T-helper 1 cell (primary cell): ENCODE measurements around the gene OPA3.
A peak's percentile ranks its signal among the peaks of the same experiment; 100 is the strongest.

Experiments used
- DNase-seq, 5 donors: peaks; one replicate each; pipeline ENCODE4 v3.0.0-alpha.2; 2012 to 2020

Gene OPA3

DNA sequence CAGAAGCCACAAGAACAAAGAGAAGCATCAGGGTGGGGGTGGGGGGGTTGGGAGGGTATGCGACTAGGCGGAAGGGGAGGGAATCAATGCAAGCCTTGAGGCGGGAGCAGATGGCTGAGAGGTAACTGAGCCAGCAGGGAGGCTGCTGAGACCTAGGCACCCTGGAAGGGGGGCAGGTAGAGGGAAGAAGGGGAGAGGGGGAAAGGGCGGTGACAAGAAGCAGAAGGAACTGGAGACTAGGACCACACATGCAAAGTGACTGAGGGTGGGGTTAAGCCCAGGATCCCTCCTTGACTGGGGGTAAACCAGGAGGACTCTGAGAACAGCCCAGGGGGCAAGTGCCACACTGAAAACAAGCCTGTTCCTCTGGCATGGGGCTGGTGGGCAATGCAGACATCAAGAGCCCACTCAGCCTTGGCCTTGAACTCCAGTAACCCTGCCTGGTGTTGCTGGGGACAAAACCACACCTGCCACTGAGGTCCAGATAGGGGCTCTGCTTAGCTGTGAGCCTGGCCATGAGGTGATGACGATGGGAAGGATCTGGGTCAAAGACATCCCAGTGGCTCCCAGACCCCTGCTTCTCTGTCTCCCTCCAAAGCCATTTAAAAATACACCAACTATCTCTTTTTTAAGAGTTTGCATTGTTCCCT is 20.3 kb downstream of the OPA3 start:
- DNase-seq: no peak

DNA sequence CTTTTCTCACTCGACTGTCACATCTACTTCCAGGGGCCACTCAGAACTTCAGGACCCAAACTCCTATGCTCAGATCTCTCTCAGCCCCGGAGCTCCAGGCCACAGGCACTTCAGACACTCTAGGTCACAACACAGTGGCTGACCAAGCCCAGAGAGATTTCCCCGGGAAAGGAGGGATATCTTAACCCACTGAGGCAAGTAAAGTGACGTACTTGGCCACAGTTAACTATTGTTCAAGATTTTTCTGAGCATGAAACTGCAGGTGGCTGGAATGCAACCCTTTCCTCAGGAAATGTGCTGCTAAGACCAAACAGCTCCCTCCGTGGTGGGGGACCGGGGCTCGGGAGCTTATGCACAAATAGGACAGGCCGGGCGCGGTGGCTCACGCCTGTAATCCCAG is 23.9 kb downstream of the OPA3 start:
- no peak for DNase-seq

DNA sequence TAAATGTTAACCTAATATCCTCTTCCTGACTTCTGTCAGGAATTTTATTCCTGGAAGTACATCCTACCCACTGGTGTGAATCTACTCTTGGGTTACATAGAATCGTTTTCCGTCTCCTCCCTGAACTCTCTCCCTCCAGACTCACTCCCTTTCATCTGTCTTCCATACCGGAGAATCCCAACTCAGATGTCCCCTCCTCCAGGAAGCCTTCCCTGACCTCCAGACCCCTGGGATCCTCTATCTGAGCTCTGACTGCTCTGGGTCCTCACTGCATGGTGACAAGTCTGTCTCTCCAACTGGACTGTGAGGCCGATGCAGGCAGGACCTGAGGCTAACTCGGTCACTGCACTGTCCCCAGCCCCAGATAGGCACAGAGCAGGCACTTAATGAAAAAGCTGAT is 24.6 kb downstream of the OPA3 start:
- DNase-seq: no peak

GRCh38 chr19:45558399-45558878 is 26.2 kb downstream of the OPA3 start:
- peak; percentile 28 to 75 (median 57) for DNase-seq

DNA sequence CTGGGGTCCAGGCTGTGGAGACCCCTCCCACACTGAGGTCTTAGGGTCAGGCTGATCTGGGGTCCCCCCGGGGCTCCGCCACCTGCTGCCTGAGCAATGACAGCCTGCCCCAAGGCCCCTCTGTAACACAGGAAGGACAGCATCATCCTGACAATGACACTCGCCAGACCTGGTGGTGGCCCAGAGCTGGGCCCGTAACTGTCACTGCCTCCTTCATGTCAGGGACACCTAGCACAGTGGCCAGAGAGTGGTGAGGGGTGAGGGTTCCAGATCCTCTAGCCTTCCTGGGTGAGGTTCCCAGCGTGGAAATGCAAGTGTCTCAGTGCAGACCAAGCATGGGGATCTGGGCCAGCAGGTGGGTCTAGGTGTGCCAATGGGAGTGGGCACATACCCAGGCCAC is 27.8 kb downstream of the OPA3 start:
- no peak for DNase-seq

DNA sequence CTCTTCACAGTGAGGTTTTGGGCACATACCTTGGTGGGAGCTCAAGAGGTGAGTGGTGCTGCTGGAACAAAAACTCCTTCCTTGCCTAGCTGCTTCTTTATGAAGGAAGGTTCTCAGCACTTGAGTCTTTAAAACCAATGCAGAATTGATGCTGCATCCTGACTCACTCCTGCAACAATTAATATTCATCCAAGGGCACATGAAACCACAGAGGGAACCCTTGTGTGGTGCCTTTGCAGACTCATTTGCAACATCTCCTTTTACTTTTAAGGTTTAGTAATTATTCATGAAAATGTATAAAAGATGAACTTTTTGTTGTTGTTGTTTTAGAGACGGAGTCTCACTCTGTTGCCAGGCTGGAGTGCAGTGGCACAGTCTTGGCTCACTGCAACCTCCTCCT is 30.1 kb downstream of the OPA3 start:
- no peak for DNase-seq

DNA sequence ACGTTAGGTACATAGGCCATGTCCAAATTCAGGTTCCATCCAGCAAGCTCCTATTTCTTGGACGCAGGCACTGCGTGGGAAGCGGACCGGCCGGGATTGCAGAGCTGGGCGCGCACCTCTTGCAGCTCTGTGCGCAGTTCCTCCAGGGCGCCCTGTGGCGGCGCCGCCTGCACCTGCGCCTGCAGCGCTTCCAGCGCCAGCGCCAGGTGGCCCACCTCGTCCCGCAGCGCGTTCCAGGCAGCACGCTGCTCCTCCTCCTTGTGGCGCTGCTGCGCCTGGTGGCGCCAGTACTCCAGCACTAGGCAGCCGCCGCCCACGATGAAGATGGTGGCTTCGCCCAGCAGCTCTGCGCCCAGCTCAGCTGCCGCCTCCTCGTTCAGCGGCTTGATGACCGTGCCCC is 31.1 kb downstream of the OPA3 start:
- DNase-seq: no peak

GRCh38 chr19:45547965-45548609 is 36.5 kb downstream of the OPA3 start:
- DNase-seq: no peak

GRCh38 chr19:45547211-45547770 is 37.3 kb downstream of the OPA3 start:
- no peak for DNase-seq

- no peak for DNase-seq
Observed at GRCh38 chr19:45542234-45542668, 42.4 kb downstream of the OPA3 start.

DNA sequence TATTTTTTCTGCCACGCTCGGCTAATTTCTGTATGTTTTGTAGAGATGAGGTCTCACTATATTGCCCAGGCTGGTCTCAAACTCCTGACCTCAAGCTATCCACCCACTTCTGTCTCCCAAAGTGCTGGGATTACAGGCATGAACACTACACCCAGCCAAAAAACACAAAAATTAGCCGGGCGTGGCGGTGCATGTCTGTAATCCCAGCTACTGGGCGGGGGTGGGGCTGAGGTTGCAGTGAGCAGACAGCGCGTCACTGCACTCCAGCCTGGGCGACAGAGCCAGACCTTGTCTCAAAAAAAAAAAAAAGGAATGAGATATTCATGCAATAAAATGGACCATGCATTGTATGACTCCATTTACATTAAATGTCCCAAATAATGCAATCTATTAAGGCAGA is 45.1 kb downstream of the OPA3 start:
- no peak for DNase-seq

DNA sequence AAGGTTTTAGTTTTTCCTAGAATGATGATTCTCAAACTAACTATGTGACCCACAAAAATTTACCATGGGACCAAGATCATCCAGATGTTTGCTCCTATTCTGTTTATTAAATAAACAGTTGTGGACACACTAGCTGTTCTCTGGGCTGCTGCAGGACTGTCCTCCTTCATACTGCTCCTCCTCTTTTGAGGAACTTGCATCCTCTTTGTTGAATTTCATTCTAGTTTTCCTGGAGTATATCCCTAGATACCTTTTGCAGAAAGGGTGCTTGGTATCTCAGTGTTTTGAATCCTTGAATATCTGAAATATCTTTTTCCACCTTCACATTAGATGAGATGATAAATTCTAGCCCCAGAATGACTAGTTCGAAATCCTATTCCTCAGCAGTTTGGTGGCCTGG is 53.3 kb downstream of the OPA3 start:
- no peak for DNase-seq

- no peak for DNase-seq
Observed at GRCh38 chr19:45529420-45529785, 55.2 kb downstream of the OPA3 start.

GRCh38 chr19:45528744-45529419 is 55.7 kb downstream of the OPA3 start:
- DNase-seq: no peak

GRCh38 chr19:45528149-45528743 is 56.4 kb downstream of the OPA3 start:
- no peak for DNase-seq

- DNase-seq: no peak
Observed at GRCh38 chr19:45527731-45528130, 56.9 kb downstream of the OPA3 start.

- DNase-seq: no peak
Observed at GRCh38 chr19:45526971-45527370, 57.6 kb downstream of the OPA3 start.

DNA sequence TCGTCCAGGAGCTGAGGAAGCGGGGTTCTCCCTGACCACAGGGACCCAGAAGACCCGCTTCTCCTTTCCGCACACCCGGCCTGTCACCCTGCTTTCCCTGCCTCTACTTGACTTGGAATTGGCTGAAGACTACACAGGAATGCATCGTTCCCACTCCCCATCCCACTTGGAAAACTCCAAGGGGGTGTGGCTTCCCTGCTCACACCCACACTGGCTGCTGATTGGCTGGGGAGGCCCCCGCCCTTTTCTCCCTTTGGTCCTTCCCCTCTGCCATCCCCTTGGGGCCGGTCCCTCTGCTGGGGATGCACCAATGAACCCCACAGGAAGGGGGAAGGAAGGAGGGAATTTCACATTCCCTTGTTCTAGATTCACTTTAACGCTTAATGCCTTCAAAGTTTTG is 58.5 kb downstream of the OPA3 start:
- no peak for DNase-seq

DNA sequence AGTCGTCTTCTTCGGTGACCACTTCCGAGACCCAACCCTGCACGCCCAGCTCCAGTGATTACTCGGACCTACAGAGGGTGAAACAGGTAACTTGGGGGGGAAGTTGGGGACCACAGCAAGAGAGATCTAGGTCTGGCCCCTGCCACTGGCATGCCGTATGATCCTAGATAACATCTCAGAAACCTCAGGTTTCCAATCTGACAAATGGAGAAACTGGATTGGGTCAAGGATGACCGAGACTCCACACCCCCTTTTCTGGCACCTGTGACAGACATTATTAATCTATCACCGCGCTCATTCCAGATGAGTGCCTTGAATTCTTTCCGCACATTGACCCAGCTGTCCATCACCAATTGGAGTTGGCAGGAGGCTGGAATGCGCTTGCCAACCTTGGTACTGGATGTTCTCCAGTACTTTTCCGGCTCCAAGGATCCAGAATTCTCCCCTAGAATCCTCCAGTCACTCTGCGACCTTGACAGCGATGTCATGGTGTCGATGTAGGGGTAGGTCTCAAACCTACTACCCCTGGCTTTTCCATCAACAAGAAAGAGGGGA is 60.0 kb downstream of the OPA3 start:
- DNase-seq: no peak

DNA sequence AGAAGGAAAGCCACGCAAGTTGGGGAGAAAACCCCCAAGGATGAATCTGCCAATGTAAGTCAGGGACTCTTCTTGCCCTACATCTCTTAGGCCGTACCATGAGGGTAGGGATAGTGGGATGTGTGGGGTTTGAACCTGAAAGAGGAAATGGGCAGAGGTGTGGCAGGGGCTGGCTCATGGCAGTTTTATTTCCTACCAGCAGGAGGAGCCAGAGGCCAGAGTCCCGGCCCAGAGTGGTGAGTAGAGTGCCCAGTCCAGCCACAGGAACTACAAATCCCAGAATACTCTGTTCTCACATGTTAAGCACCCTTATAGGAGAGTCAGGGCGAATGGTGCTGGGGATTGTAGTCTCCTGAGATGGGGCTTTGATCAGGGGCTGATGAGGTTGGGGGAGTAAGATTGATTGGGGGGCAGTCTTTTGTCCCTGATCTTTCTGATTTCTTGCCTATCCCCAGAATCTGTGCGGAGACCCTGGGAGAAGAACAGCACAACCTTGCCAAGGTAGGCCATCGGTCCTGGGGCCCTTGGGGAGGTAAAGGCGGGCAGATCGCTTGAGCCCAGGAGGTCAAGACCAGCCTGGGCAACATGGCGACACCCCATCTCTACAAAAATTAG is 60.9 kb downstream of the OPA3 start:
- peak in 4 of 5 donors; percentile 59 to 79 (median 62) for DNase-seq

- DNase-seq: no peak
Observed at GRCh38 chr19:45522010-45522941, 62.3 kb downstream of the OPA3 start.

- no peak for DNase-seq
Observed at GRCh38 chr19:45518469-45518826, 66.2 kb downstream of the OPA3 start.
